NCI-H345 (cell line): ENCODE results near the gene NELFB.
"Not testable (repeated sequence)": the region's sequence is repeated elsewhere in the genome, so short reads cannot be mapped to it uniquely, and the experiment has no call there.

ENCODE experiments used
- DNase-seq: peaks from one replicate; lab custom pipeline; 2025; lab: John Stamatoyannopoulos, UW

Gene NELFB

GRCh38 chr9:137247135-137247915 lies 7.8 kb upstream of the NELFB start:
- DNase-seq = no peak

DNA sequence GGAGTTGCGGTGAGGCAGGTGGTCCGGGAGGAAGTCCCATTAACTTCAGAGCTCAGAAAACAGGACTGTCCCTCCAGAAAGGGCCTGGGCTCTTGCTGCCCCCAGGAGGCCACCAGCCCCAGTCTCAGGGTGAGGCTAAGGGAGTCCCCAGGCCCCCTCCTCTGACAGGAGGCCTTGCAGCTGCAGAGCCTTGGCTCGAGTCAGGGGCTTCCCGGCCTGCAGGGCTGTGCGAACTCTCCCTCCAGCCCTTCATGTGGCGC lies 7.3 kb upstream of the NELFB start:
- no peak for DNase-seq

GRCh38 chr9:137250329-137251193 lies 4.6 kb upstream of the NELFB start:
- no peak for DNase-seq

GRCh38 chr9:137251194-137251461 lies 4.0 kb upstream of the NELFB start, which contains the start of gene STPG3:
STPG3 (plus strand) TSS chr9:137251286; CDS start chr9:137251287, 1 bp downstream.
- no peak for DNase-seq

DNA sequence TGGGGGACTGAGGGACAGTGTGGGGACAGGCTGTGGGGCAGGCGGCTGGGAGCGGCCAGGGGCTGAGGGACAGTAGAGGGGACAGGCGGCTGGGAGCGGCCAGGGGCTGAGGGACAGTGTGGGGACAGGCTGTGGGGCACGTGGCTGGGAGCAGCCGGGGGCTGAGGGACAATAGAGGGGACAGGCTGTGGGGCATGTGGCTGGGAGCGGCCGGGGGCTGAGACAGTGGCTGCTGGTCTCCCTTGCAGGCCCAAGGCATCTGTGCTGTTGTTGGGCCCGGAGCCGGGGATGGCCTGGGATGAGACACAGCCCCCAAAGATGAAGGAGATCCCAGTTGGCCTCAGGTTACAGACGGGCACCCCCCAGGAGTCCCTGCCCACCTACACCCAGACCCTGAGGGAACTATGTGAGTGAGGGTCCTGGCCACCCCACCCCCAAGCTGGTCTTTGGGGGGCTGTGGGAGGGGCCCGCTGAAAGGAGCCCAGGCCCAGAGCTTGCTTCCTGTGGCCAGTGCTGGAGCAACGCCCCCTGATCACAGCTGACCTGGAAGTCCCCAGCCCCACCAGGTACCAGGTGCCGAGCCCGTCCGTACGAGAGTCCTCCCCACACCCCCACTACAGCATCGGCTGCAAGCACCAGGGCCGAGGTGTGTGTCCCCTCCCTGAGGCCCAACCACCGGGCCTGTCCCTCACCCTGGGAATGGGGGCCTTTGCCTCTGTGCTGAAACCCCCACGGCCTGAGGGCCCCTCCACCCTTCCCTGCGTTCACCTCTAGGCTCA lies 3.4 kb upstream of the NELFB start:
- DNase-seq = no peak

DNA sequence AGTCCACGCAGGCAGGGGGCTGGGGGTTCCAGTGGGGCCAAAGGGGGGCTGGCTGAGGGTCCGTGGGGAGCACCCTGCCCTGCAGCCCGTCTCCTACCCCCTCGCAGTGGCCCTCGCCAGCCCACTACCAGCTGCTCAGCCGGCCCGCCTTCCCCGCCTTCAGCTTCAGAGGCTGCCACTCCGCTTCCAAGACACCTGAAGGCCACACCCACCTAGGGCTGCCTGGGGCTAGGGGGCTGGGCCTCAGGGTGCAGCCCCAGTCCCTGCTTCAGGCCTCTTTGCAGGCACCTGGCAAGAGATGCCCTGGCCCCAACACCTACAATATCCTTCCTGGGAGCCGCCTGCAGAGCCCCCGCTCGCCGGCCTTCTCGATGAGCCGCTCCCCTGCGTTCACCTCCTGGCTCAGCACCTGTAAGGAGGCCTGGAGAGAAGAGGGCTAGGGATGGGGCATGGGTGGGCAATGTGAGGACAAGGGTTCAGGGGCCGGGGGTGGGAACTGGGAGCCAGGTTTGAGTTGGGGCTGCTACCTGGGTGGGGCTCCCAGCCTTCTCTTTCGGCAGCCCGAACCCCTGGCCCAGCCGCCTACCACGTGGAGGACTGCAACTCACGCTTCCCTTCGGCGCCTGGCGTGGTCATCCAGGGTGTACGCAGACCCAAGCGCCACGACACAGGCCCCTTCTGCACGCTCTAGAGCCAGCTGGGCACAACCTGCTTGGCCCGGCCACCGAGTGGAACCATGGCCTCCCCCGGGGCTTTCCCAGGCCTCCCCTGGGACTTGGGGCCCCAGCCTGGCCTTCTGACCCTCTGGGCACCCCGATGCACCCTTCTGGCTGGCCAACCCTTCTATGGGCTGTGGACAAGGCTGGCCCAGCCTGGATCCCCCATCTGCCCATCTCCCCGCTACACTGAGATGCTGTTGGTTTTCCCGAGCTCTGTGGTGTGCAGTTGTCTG lies 2.3 kb upstream of the NELFB start:
- peak; percentile 58 for DNase-seq

DNA sequence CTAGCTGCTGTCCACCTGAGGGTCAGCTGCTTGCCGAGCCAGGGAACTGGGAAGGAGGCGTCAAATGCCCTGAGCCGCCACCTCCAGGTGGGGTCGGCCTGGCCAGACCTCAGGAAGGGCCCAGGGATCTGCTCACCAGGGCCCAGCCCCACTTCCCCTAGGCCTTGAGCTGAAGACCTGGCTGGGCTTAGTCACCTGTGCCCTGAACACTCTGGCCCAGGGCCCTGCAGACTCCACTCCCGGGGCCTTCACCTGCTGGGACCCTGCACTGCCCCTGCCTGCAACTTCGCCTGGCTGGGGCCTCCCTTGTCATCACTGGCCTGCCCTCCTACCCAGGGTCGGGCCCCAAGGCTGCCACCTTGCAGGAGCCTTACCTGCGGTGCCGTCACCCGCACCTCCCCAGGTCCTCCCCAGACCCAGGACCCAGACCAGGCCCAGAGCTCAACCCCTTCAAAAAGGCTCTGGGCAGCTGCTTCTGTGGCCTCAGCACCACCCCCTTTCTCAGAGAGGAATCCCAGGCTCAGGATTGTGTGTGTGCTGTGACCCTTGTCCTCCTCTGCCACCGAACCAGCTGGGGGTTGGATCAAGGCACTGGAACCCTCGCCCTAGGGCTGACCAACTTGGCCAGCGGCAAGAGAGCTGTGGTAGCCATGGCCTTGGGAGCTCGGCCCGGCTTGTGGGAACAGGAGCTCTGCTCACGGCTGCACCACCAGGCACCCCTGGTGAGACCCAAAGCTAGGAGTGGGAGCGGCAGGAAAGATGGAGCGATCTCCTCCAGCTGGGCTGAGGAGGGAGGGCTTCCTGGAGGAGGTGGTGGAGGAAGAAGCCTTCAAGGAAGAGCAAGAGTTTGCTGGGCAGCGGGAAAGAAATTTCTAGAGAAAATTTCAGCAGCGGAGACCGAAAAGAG lies 1.2 kb upstream of the NELFB start:
- DNase-seq = no peak

DNA sequence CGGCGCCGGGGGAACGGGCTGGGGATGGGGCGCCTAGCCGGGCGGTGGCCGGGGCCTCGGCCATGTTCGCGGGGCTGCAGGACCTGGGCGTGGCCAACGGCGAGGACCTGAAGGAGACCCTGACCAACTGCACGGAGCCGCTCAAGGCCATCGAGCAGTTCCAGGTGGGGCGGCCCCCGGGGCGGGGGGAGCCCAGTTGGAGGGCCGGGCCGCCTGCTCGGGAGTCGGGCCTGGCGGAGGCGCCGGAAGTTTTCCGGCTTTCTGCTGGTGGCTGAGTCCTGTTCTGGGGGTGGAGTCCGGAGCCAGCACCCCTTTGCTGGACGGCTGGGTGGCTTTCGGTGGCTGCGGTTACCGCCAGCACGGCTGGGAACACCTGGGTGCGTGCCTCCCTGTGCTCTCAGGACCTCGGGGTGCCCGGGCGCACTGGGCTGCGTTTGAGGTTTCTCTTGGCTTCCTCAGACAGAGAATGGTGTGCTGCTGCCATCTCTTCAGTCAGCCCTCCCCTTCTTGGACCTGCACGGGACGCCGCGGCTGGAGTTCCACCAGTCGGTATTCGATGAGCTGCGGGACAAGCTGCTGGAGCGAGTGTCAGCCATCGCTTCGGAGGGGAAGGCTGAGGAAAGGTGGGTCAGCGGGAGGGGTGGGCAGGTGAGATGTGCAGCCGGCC lies 454 bp downstream of the NELFB start:
- peak; percentile 70 for DNase-seq

DNA sequence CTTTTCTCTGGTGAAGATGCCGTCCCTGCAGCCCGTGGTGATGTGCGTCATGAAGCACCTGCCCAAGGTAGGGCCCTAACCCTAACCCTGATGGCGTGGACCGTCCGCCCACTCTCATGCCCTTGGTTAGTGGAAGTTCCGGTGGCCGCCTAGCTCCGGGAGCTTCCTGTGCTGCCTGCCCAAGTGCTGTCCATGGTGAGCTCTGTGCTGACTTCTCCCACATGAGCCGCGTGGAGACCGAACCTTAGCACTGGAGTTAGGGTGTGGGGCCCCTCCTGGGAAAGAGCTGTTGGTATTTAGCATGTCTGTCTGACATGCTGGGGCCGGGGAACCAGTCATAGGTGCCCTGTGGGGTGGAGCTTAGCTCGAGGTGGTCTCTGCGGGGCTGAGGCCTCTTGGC lies 1.2 kb downstream of the NELFB start:
- no peak for DNase-seq

DNA sequence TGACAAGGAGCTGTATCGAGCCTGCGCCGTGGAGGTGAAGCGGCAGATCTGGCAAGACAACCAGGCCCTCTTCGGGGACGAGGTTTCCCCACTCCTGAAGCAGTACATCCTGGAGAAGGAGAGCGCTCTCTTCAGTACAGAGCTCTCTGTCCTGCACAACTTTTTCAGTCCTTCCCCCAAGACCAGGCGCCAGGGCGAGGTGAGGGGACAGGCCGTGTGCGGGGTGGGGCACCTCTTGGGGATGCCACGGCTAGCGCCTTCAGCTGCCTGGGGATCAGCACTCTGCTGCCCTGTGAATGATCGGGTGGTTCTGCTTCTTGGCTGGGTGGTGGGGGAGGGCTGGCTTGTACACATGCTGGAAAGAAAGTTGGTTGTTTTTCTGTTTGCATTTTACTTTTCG lies 1.7 kb downstream of the NELFB start:
- DNase-seq = no peak

DNA sequence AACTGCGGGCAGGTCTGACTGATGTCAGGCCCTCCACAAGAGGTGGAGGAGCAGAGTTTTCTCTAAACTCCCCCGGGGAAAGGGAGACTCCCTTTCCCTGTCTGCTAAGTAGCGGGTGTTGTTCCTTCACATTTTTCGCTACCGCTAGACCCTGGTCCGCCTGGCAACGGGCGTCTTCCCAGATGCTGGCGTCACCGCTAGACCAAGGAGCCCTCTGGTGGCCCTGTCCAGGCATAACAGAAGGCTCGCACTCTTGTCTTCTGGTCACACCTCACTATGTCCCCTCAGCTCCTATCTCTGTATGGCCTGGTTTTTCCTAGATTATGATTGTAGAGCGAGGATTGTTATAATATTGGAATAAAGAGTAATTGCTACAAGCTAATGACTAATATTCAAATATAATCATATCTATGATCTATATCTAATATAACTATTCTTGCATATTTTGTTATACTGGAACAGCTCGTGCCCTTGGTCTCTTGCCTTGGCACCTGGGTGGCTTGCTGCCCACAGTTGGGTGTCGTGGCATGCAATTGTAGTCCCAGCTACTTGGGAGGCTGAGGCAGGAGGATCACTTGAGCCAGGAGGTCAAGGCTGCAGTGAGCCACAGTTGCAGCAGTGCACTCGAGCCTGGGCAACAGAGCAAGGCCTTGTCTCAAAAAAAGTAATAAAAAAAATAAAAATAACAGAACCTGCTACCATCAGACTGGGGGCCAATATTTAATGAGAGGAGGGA lies 7.2 kb downstream of the NELFB start:
- DNase-seq = not testable (repeated sequence)

- DNase-seq = no peak
Observed at GRCh38 chr9:137262909-137263285, 7.8 kb downstream of the NELFB start.

DNA sequence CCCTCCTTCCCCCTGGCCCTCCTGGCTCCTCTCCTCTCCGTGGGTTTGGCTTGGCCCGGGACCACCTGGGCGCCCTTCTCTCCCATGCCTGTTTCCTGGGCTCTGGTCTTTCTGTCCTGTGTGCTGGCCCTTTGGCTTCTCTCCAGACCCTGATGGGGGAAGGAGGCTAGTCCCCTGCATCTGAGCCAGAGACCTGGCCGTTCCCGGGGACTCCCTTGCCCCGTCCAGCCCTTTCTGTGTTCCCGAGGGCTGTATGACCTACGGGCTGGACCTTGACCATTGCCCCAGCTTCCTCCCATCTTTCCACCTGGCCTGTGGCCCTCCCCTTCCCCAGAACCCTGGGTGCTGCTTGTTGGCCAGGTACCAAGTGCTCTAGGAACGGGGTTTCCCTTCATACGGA lies 8.4 kb downstream of the NELFB start:
- no peak for DNase-seq

- DNase-seq = no peak
Observed at GRCh38 chr9:137264067-137264466, 8.9 kb downstream of the NELFB start.

- DNase-seq = no peak
Observed at GRCh38 chr9:137265496-137266161, 10.5 kb downstream of the NELFB start.

DNA sequence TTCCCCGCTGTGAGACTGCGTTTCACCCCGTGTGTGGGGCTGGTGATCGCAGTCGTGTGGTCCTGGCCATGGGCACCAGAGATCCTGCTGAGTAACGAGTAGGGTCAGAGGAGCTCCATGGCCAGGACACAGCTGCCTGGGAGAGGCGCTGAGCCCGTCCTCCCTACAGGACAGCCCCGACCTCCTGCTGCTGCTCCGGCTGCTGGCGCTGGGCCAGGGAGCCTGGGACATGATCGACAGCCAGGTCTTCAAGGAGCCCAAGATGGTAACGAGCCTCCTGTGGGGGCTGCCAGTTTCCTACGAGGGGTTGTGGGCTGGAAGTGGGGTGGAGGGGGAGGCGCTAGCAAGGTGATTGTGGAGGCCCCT lies 11.0 kb downstream of the NELFB start:
- no peak for DNase-seq

DNA sequence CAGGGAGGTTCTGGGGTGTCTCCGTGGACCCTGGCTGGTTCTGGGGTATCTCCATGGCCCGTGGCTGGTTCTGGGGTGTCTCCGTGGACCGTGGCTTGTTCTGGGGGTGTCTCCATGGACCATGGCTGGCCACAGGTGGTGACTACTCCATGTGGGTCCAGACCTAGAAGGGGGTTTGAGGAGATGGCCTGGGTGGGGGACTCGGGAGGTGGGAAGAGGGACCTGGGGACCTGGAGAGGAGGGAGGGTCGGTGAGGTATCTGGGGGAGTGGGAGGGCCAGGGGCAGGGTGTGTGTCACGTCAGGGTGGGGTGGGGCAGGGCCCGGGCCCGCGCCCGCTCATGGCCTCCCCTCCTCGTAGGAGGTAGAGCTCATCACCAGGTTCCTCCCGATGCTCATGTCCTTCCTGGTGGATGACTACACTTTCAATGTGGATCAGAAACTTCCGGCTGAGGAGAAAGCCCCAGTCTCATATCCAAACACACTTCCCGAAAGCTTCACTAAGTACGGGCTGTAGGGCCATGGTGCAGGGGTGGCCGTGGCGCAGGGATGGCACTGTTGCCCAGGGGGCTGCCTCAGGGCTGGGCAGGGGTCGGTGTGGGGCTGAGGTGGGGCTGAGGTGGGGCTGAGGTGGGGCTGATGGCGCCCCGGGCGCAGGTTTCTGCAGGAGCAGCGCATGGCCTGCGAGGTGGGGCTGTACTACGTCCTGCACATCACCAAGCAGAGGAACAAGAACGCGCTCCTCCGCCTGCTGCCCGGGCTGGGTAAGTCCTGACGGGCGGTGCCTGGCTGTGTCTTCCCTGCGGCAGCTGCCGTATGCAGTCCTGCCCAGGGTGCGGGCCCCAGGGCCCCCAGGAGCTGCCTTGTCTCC lies 11.7 kb downstream of the NELFB start:
- no peak for DNase-seq

- no peak for DNase-seq
Observed at GRCh38 chr9:137267933-137268355, 12.8 kb downstream of the NELFB start.
